OCI-LY7 (cell line): ENCODE measurements around the gene TLNRD1. TPM values are rescaled to one million over a fixed set of nuclear protein-coding genes. Genes with fewer than 3 reads are reported as not detected.

ENCODE experiments used
- BruUV-seq: library from RNA; stranded (reverse); fragments of 400-500 nt; replicated peaks from 2 replicates; lab custom pipeline; 2021; lab: Mats Ljungman, UMichigan
- CTCF ChIA-PET: fragments of 300-600 bp; sonication (Branson Sonifier 250); formaldehyde crosslinking; loops from one replicate; lab custom pipeline; 2022; ENCODE audit warnings: antibody characterized with exemption; ENCODE audit not compliant: unreplicated experiment; lab: Charles Lee
- POLR2A ChIA-PET: fragments of 300-600 bp; sonication (Branson Sonifier 250); formaldehyde crosslinking; loops from one replicate; lab custom pipeline; 2022; ENCODE audit warnings: antibody characterized with exemption; lab: Charles Lee
- DNase-seq: peaks from one replicate; pipeline ENCODE4 v3.0.0-alpha.2; 2015; ENCODE audit warnings: low spot score
- H2AFZ ChIP-seq: fragments of 200-600 bp; sonication (generic), shearing (Covaris generic); 2 replicates; pipeline ENCODE4 v1.6.1; 2014; ENCODE audit warnings: mild to moderate bottlenecking, antibody characterized with exemption, low read length, moderate library complexity
- H3K27ac ChIP-seq: fragments of 200-600 bp; sonication (generic); 2 replicates; pipeline ENCODE4 v1.5.1; 2014; ENCODE audit warnings: mixed run types, low read depth, mild to moderate bottlenecking, moderate library complexity, low read length, inconsistent platforms; ENCODE audit not compliant: poor library complexity, severe bottlenecking
- H3K36me3 ChIP-seq: fragments of 200-600 bp; sonication (generic); 2 replicates; pipeline ENCODE4 v1.6.1; 2014; ENCODE audit warnings: mild to moderate bottlenecking, antibody characterized with exemption, low read length, moderate library complexity, mixed read lengths; ENCODE audit not compliant: insufficient read depth
- H3K4me1 ChIP-seq: fragments of 200-600 bp; sonication (generic); 2 replicates; pipeline ENCODE4 v1.5.1; 2014; ENCODE audit warnings: mild to moderate bottlenecking, low read length; ENCODE audit not compliant: insufficient read depth, poor library complexity, severe bottlenecking
- H3K4me2 ChIP-seq: fragments of 200-600 bp; sonication (generic); 2 replicates; pipeline ENCODE4 v1.6.1; 2014; ENCODE audit warnings: mild to moderate bottlenecking, low read length
- H3K4me3 ChIP-seq: fragments of 200-600 bp; sonication (generic); 2 replicates; pipeline ENCODE4 v1.5.1; 2014; ENCODE audit warnings: mild to moderate bottlenecking, low read depth, low read length; ENCODE audit not compliant: poor library complexity, severe bottlenecking
- H3K79me2 ChIP-seq: fragments of 200-600 bp; sonication (generic); 2 replicates; pipeline ENCODE4 v1.6.1; 2016; ENCODE audit warnings: low read depth, mild to moderate bottlenecking, low read length, moderate library complexity, mixed read lengths; ENCODE audit not compliant: insufficient read depth
- H3K9me2 ChIP-seq: fragments of 200-600 bp; sonication (generic); 2 replicates; pipeline ENCODE4 v1.6.1; 2016; ENCODE audit warnings: mild to moderate bottlenecking, low read length, mixed read lengths; ENCODE audit not compliant: insufficient read depth
- H3K9me3 ChIP-seq: fragments of 200-600 bp; sonication (generic); 2 replicates; pipeline ENCODE4 v1.6.1; 2014; ENCODE audit warnings: mild to moderate bottlenecking, mixed run types, low read length, mixed read lengths
- H4K20me1 ChIP-seq: fragments of 200-600 bp; sonication (generic); 2 replicates; pipeline ENCODE4 v1.6.1; 2014; ENCODE audit warnings: mild to moderate bottlenecking, antibody characterized with exemption, low read length, moderate library complexity, mixed read lengths; ENCODE audit not compliant: insufficient read depth
- CTCF ChIP-seq: fragments of 200-600 bp; sonication (generic); conservative IDR thresholded peaks from 2 replicates; pipeline ENCODE4 v1.5.1; 2014; ENCODE audit warnings: mild to moderate bottlenecking, antibody characterized with exemption, low read length, moderate library complexity, mixed read lengths
- EZH2phosphoT487 ChIP-seq: fragments of 200-600 bp; sonication (generic); IDR thresholded peaks from 2 replicates; pipeline ENCODE4 v1.6.1; 2018; ENCODE audit warnings: low read depth, borderline replicate concordance, mild to moderate bottlenecking, mixed run types, antibody characterized with exemption, low read length, moderate library complexity, mixed read lengths
- intact Hi-C: fragments of 100-400 bp; cut with micrococcal nuclease; formaldehyde crosslinking; loops from one replicate; pipeline ENCODE4 v1.10.0; 2022; ENCODE audit not compliant: unreplicated experiment
- total RNA-seq, 2 experiments: library from RNA; depleted of rRNA in 1 of 2; stranded (reverse); fragments of >200 nt in 1 of 2; shearing (Covaris generic) in 1 of 2; gene quantifications; 2 replicates each; pipeline ENCODE4 v1.2.3, GENCODE V29; 2014 to 2022

Gene TLNRD1
- total RNA-seq, 2 experiments from 2014 or later: 17.4 to 19.9 TPM

- Histone ChIP-seq H3K27ac (no peak overlapping the region), H2AFZ (no peak overlapping the region), H3K9me2 (no peaks in the 10 kb centered on the region), H3K4me1 (no peaks in the 10 kb centered on the region), H3K9me3 (no peaks in the 10 kb centered on the region), H3K4me2 (no peak overlapping the region), H3K79me2 (no peaks in the 10 kb centered on the region), H4K20me1 (no peaks in the 10 kb centered on the region; the same call in 1 of the 2 replicates), H3K36me3 (no peaks in the 10 kb centered on the region), H3K4me3 (no peak overlapping the region)
- ChIA-PET CTCF (no interaction called here), POLR2A (no interaction called here)
- DNase-seq: no peak
- no TSS peak for BruUV-seq
- TF ChIP-seq EZH2phosphoT487 (no peak), CTCF (no peak)
- intact Hi-C loops: no loop called here
Observed at GRCh38 chr15:81016489-81017068, 15.9 kb downstream of the TLNRD1 start.

- intact Hi-C loops: no loop called here
- H3K36me3 ChIP-seq: no peaks in the 10 kb centered on the region
- H3K4me1 ChIP-seq: peaks cover under 1% of the 10 kb centered on the region
- no peaks in the 10 kb centered on the region for H3K79me2 ChIP-seq
- TF ChIP-seq CTCF (no peak), EZH2phosphoT487 (no peak)
- H3K4me3 ChIP-seq: no peak overlapping the region
- DNase-seq: no peak
- H3K4me2 ChIP-seq: no peak overlapping the region
- no peaks in the 10 kb centered on the region; the same call in 1 of the 2 replicates for H4K20me1 ChIP-seq
- CTCF ChIA-PET: no interaction called here
- H3K27ac ChIP-seq: no peak overlapping the region
- no TSS peak for BruUV-seq
- H2AFZ ChIP-seq: no peak overlapping the region
- H3K9me3 ChIP-seq: no peaks in the 10 kb centered on the region
- no peaks in the 10 kb centered on the region for H3K9me2 ChIP-seq
- POLR2A ChIA-PET: interaction anchor here (0.7 kb wide), 1 partner anchor 554 kb away, joined by 6 read pairs; no protein-coding TSS in a partner anchor
Observed at GRCh38 chr15:81018197-81018596, 17.5 kb downstream of the TLNRD1 start.

GRCh38 chr15:81021321-81021720 is 20.6 kb downstream of the TLNRD1 start:
- peaks cover 7% of the 10 kb centered on the region for H3K4me1 ChIP-seq
- H3K27ac ChIP-seq: no peak overlapping the region
- TF ChIP-seq EZH2phosphoT487 (no peak), CTCF (no peak)
- H4K20me1 ChIP-seq: no peaks in the 10 kb centered on the region
- no peaks in the 10 kb centered on the region for H3K9me3 ChIP-seq
- no peak overlapping the region for H3K4me3 ChIP-seq
- BruUV-seq: no TSS peak
- ChIA-PET CTCF (no interaction called here), POLR2A (no interaction called here)
- H3K4me2 ChIP-seq: no peak overlapping the region
- no peaks in the 10 kb centered on the region for H3K79me2 ChIP-seq
- H3K36me3 ChIP-seq: no peaks in the 10 kb centered on the region
- intact Hi-C loops: no loop called here
- no peak for DNase-seq
- no peak overlapping the region for H2AFZ ChIP-seq
- H3K9me2 ChIP-seq: no peaks in the 10 kb centered on the region
